ENCODE data around the gene NSMCE1.
"Not testable (repeated sequence)": the region's sequence is repeated elsewhere in the genome, so short reads cannot be mapped to it uniquely, and the experiment has no call there.

Gene NSMCE1

DNA sequence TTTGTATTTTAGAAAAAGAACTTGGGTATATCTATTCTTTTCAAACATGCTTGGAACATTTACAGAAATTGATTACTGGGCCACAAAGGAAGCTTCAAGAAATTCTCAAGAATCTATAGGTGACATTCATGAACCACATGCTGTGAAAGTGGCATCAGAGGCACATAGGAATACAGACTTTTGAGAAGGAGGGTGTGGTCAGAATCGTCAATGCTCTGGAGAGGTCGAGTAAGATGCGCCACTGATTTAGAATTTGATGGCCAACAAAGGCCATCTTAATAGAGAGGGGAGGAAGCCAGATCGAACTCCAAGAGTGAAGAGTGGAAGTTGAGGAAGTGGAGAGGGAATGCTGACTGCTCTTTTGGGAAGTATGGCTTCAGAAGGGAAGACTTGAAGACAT, 3.5 kb upstream of the NSMCE1 start:
- no peak for DNase-seq (ENCODE audit: low spot score)

DNA sequence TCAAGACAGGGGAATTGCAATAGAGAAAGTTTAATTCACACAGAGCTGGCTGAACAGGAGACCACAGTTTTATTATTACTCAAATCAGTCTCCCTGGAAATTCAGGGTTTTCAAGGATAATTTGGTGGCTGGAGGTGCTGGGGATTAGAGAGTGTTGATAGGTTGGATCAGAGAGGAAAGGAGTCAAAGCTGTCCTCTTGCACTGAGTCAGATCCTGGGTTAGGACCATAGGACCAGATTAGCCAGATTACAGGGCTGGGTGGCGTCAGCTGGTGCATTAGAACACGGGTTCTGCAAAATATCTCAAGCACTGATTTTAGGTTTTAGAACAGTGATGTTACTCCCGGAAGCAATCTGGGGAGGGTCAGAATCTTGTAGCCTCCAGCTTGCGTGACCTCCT, 1.8 kb upstream of the NSMCE1 start:
- DNase-seq (ENCODE audit: low spot score): no peak

GRCh38 chr16:27269300-27270150, 953 bp upstream of the NSMCE1 start:
- DNase-seq (ENCODE audit: low spot score): no peak

GRCh38 chr16:27267037-27267677, 1.4 kb downstream of the NSMCE1 start:
- DNase-seq (ENCODE audit: low spot score): no peak

DNA sequence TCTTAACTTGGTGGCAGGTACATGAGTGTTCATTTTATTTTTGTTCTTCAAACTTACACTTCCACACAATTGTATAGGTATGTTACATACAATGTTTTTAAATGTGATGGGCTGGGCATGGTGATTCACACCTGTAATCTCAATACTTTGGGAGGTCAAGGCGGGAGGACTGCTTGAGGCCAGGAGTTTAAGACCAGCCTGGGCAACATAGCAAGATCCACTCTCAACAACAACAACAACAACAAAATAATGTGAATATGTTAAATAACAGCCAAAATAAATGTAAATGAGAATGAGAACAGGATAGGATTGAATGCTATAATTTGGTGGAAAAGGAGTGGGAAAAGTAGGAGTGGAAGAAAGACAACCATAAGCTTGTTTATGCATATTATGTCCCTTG, 2.6 kb downstream of the NSMCE1 start:
- DNase-seq (ENCODE audit: low spot score): no peak

DNA sequence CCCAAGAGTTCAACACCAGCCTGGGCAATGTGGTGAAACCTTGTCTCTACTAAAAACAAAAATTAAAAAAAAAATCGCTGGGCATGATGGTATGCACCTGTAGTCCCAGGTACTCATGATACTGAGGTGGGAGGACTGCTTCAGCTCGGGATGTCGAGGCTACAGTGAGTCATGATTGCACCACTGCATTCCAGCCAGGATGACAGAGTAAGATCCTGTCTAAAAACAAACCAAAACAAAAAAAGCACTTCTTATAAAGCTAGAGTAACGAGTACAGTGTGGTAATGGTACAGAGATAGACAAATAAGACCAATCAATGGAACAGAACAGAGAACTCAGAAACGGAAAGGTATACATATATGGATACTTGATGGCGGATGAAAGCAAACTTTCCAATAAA, 4.4 kb downstream of the NSMCE1 start:
- DNase-seq (ENCODE audit: low spot score): no peak

- not testable (repeated sequence) for DNase-seq (ENCODE audit: low spot score)
Observed at GRCh38 chr16:27262904-27263423, 5.6 kb downstream of the NSMCE1 start.

DNA sequence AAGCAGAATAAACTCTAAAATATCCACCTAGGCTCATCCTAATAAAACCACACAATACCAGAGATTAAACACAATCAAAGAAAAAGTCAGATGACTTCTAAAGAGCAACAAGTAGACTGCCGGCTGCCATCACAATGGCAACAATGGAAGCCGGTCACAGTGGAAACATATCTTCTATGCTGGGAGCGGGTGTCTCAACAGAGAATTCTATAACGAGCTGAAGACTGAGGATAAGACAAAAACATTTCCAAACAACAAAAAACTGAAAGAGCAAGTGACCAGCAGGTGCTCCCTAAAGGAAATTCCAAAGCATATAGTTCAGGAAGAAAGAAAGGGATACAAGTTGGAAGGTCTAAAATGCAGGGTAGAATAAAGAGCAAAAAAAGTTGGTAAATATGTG, 8.9 kb downstream of the NSMCE1 start:
- no peak for DNase-seq (ENCODE audit: low spot score)

DNA sequence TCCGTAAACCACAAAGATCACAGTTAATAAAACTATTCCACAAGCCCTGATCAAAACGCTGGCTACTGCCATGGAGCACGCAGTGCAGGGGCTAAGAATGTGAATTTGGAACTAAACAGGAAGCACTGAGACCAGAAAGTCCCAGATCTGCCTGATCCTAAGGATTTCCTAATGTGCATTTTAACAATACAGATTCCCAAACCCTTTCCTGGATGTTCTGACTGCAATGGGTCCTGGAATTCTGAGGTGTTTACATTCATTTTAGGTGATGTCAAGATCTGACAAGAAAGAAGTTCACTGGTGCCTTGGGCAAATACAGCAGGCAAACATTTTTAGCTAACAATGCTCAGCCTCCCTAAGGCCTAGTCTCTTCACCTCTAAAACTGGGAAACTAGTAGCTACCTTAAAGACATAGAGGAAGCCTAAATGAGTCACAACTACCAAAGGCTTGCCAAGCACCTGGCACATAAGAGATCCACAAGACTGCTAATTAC, 10.3 kb downstream of the NSMCE1 start:
- no peak for DNase-seq (ENCODE audit: low spot score)

DNA sequence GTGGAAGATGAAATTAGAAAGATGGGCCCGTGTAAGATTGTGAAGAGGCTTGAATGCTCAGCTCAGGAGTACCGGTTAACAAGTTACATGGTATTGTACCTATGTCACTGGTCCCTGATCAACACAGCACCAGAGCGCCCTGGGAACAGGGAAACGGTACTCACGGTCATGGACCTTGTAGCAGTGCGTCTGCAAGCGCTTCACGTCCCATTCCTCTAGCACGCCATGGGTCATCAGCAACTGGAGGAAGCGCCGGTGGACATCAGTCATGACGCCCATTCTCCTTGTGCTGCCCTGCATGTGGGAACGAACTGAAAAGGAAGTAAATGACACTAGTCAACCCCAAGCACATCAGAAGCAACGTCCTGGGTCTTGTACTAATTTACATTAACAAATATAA, 11.3 kb downstream of the NSMCE1 start:
- no peak for DNase-seq (ENCODE audit: low spot score)

GRCh38 chr16:27256861-27257260, 11.7 kb downstream of the NSMCE1 start:
- DNase-seq (ENCODE audit: low spot score): no peak

DNA sequence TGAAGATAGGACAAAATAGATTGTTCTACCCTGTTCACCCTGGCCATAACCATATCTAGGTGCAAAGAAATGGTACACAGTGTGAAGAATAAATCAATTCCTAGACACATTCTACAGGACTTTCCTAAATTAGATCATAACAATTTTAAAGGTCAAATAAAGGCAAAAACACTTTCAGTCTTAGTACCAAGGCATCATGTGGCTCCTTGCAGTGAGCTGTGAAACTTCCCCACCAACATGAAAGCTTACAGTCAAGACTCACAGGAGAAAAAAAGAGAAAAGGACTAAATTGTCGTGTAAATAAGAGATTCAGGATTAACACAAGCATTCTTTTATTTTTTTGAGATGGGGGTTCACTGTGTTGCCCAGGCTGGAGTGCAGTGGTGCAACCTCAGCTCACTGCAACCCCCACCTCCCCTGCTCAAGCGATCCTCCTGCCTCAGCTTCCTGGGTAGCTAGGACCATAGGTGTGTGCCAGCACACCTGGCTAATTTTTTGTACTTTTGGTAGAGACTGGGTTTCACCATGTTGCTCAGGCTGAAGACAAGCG, 14.2 kb downstream of the NSMCE1 start:
- no peak for DNase-seq (ENCODE audit: low spot score)

- DNase-seq (ENCODE audit: low spot score): no peak
Observed at GRCh38 chr16:27253526-27253930, 15.0 kb downstream of the NSMCE1 start.

- DNase-seq (ENCODE audit: low spot score): no peak
Observed at GRCh38 chr16:27252206-27252585, 16.4 kb downstream of the NSMCE1 start.

GRCh38 chr16:27251541-27252205, 16.9 kb downstream of the NSMCE1 start:
- no peak for DNase-seq (ENCODE audit: low spot score)

DNA sequence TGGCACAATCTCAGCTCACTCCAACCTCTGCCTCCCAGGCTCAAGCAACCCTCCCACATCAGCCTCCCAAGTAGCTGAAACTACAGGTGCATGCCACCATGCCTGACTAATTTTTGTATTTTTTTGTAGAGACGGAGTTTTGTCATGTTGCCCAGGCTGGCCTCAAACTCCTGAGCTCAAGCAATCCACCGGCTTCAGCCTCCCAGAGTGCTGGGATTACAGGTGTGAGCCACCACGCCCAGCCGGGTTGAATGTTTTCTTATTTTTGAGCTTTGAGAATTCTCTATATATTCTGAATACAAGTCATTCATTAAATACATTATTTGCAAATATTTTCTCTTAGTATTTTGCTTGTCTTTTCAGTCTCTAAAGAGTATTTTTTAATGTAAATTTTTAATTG, 19.7 kb downstream of the NSMCE1 start:
- DNase-seq (ENCODE audit: low spot score): not testable (repeated sequence)

DNA sequence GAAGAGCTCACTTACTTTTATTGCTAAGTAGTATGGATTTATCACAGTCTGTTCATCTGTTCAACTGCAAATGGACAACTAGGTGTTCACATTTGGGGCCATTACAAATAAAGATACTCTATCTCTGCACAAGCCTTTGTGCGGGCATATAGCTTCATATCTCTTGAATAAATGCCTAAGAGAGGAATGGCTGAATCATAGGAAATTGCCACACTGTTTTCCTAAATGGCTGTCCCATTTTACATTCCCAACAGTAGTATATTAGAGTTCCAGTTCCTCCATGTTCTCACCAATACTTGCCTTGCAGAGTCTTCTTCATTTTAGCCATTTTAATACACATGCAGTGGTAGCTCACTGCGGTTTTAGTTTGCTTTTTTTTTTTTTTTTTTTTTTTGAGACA, 20.5 kb downstream of the NSMCE1 start:
- DNase-seq (ENCODE audit: low spot score): no peak

DNA sequence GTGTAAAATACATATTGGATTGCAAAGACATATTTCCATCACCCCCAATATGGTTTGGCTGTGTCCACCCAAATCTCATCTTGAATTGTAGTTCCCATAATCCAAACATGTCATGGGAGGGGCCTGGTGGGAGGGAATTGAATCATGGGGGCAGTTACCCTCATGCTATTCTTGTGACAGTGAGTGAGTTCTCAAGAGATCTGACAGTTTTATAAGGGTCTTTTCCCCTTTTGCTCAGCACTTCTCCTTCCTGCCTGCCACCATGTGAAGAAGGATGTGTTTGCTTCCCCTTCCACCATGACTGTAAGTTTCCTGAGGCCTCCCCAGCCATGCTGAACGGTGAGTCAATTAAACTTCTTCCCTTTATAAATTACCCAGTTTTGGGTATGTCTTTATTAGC, 21.5 kb downstream of the NSMCE1 start:
- DNase-seq (ENCODE audit: low spot score): not testable (repeated sequence)

DNA sequence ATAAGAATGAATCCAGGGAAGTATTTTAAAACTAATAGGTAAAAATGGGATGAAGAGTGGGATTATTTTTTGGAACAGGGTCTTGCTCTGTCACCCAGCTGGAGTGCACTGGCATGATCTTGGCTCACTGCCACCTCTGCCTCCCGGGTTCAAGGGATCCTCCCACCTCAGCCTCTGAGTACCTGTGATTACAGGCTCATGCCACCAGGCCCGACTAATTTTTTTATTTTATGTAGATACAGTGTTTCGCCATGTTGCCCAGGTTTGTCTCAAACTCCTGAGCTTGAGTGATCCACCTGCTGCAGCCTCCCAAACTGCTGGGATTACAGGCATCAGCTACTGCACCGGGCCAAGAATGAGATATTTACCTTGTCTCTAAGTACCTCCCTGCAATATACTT, 22.1 kb downstream of the NSMCE1 start:
- no peak for DNase-seq (ENCODE audit: low spot score)

DNA sequence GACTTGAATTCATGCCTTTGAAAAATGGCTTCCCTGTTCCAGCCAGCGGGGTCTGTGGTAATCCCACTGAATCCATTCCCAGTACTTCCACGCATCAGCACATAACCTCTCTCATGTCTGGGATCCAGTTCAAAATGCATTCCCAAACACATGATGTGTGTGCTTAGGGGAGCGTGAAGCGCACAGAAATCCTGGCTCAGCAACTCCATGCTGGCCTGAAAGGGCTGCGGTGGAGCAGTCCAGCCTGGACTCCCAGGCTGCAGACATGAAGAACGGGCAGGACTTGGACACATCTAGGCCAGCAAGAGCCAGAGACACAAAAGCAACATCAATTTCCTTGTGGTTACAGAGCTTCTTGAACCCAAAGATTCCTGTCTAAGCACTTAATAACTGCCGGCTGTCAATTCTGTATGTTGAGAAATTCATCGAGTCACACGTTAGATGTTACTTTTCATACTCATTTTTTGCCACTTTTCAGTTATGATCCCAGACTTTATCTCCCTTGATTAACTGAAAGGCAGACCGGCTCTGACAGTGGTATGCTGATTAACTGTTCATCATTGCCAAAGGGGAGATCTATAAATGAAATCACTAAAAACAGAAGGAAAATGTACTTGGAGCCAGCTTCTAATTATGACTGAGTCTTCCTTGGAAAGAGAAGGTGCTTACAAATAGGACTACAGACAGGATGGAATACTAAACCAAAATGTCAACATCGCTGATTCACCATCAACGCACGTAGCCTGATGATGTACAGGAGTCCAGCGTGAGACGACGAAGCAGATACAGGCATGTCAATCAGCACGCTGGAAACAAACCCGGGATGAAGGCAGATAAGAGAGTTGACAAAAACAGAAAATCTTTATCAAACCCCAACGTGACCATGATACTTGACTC, 23.0 kb downstream of the NSMCE1 start:
- DNase-seq (ENCODE audit: low spot score): no peak

- DNase-seq (ENCODE audit: low spot score): no peak
Observed at GRCh38 chr16:27244363-27244755, 24.2 kb downstream of the NSMCE1 start.
